Neural progenitor cell (in vitro differentiated cells): ENCODE measurements around the gene PPA1. TPM values are rescaled to one million over a fixed set of nuclear protein-coding genes. Genes with fewer than 3 reads are reported as not detected.

Experiments used
- DNase-seq: peaks from one replicate; pipeline ENCODE4 v3.0.0-alpha.2; 2016; ENCODE audit warnings: low spot score
- H2AFZ ChIP-seq: fragments of 200-600 bp; sonication (generic); replicated peaks from 2 replicates; pipeline ENCODE4 v1.6.1; 2016; ENCODE audit warnings: antibody characterized with exemption
- H3F3A ChIP-seq: fragments of 200-600 bp; sonication (generic); 2 replicates; pipeline ENCODE4 v1.6.1; 2016; ENCODE audit warnings: antibody characterized with exemption, low read depth
- H3K27ac ChIP-seq: fragments of 200-600 bp; sonication (generic); 2 replicates; pipeline ENCODE4 v1.5.1; 2016; ENCODE audit warnings: mild to moderate bottlenecking
- H3K27me3 ChIP-seq: fragments of 200-600 bp; sonication (generic); 2 replicates; pipeline ENCODE4 v1.6.1; 2016; ENCODE audit warnings: mild to moderate bottlenecking, moderate library complexity
- H3K36me3 ChIP-seq: fragments of 200-600 bp; sonication (generic); 2 replicates; pipeline ENCODE4 v1.5.1; 2016
- H3K4me1 ChIP-seq: fragments of 200-600 bp; sonication (generic); 2 replicates; pipeline ENCODE4 v1.6.1; 2016; ENCODE audit warnings: mixed run types
- H3K4me2 ChIP-seq: fragments of 200-600 bp; sonication (generic); 2 replicates; pipeline ENCODE4 v1.6.1; 2016
- H3K4me3 ChIP-seq: fragments of 200-600 bp; sonication (generic); 2 replicates; pipeline ENCODE4 v1.5.1; 2016
- H3K79me2 ChIP-seq: fragments of 200-600 bp; sonication (generic); 2 replicates; pipeline ENCODE4 v1.6.1; 2016; ENCODE audit warnings: low read depth
- H3K9ac ChIP-seq: fragments of 200-600 bp; sonication (generic); 2 replicates; pipeline ENCODE4 v1.6.1; 2016
- H3K9me3 ChIP-seq: fragments of 200-600 bp; sonication (generic); 2 replicates; pipeline ENCODE4 v1.5.1; 2016; ENCODE audit warnings: low read depth
- H4K20me1 ChIP-seq: fragments of 200-600 bp; sonication (generic); 2 replicates; pipeline ENCODE4 v1.6.1; 2016; ENCODE audit warnings: low read depth
- H3K27ac Mint-ChIP-seq: 3 replicates; pipeline ENCODE4 v1.8.0; 2021; ENCODE audit warnings: mixed read lengths
- H3K27me3 Mint-ChIP-seq: 2 replicates; pipeline ENCODE4 v1.8.0; 2022; ENCODE audit warnings: low read depth, mild to moderate bottlenecking, inconsistent platforms, moderate library complexity, mixed read lengths; ENCODE audit not compliant: insufficient read depth
- H3K36me3 Mint-ChIP-seq: 3 replicates; pipeline ENCODE4 v1.8.0; 2021; ENCODE audit warnings: mixed read lengths
- H3K4me1 Mint-ChIP-seq: 3 replicates; pipeline ENCODE4 v1.8.0; 2021; ENCODE audit warnings: mixed read lengths
- H3K4me3 Mint-ChIP-seq: 3 replicates; pipeline ENCODE4 v1.8.0; 2021; ENCODE audit warnings: mild to moderate bottlenecking, moderate library complexity, mixed read lengths
- H3K9me3 Mint-ChIP-seq: 3 replicates; pipeline ENCODE4 v1.8.0; 2020; ENCODE audit warnings: mixed read lengths
- CTCF ChIP-seq: fragments of 200-600 bp; sonication (generic); IDR thresholded peaks from 2 replicates; pipeline ENCODE4 v1.5.1; 2017; ENCODE audit warnings: antibody characterized with exemption, mild to moderate bottlenecking
- EZH2 ChIP-seq: fragments of 200-600 bp; sonication (generic); IDR thresholded peaks from 2 replicates; pipeline ENCODE4 v1.6.1; 2017; ENCODE audit warnings: antibody characterized with exemption, mild to moderate bottlenecking, moderate library complexity
- EZH2phosphoT487 ChIP-seq: fragments of 200-600 bp; sonication (generic); IDR thresholded peaks from 2 replicates; pipeline ENCODE4 v1.6.1; 2017; ENCODE audit warnings: antibody characterized with exemption
- total RNA-seq: library from RNA; depleted of rRNA; stranded (reverse); fragments of >200 nt; gene quantifications from 2 replicates; pipeline ENCODE4 v1.2.3, GENCODE V29; 2015; ENCODE audit warnings: low replicate concordance

Gene PPA1
- total RNA-seq, 1 donor from 2014 or later, result 203 TPM

- no peaks in the 10 kb centered on the region for H3K36me3 ChIP-seq
- Mint-ChIP-seq H3K4me3 (no peak overlapping the region), H3K36me3 (no peaks in the 10 kb centered on the region), H3K4me1 (peaks cover 5% of the 10 kb centered on the region), H3K27me3 (peaks cover 2% of the 10 kb centered on the region), H3K27ac (no peak overlapping the region), H3K9me3 (peaks cover 5% of the 10 kb centered on the region)
- H3F3A ChIP-seq, result no peaks in the 10 kb centered on the region
- TF ChIP-seq EZH2, result no peak
- no peak for TF ChIP-seq CTCF
- TF ChIP-seq EZH2phosphoT487, result no peak
- H3K27ac ChIP-seq, result no peak overlapping the region
- H3K9ac ChIP-seq, result no peak overlapping the region
- no peaks in the 10 kb centered on the region for H4K20me1 ChIP-seq
- no peaks in the 10 kb centered on the region for H3K27me3 ChIP-seq
- no peak overlapping the region for H3K4me2 ChIP-seq
- DNase-seq, result no peak
- no peaks in the 10 kb centered on the region for H3K9me3 ChIP-seq
- no peak overlapping the region for H3K4me3 ChIP-seq
- no peak overlapping the region for H2AFZ ChIP-seq
- H3K79me2 ChIP-seq, result no peaks in the 10 kb centered on the region
- no peaks in the 10 kb centered on the region for H3K4me1 ChIP-seq
Observed at GRCh38 chr10:70254778-70255328, 21.6 kb upstream of the PPA1 start.

- peaks cover 2% of the 10 kb centered on the region for H3K27me3 Mint-ChIP-seq
- DNase-seq, result no peak
- Histone ChIP-seq H3K4me2 (no peak overlapping the region), H3K79me2 (no peaks in the 10 kb centered on the region), H3K36me3 (no peaks in the 10 kb centered on the region), H2AFZ (peak overlapping the region; percentile 65), H3K27ac (no peak overlapping the region), H3K9ac (no peak overlapping the region), H3K4me1 (no peaks in the 10 kb centered on the region), H3F3A (no peaks in the 10 kb centered on the region), H4K20me1 (no peaks in the 10 kb centered on the region), H3K4me3 (no peak overlapping the region), H3K9me3 (no peaks in the 10 kb centered on the region), H3K27me3 (no peaks in the 10 kb centered on the region)
- H3K36me3 Mint-ChIP-seq, result no peaks in the 10 kb centered on the region
- TF ChIP-seq EZH2 (no peak), EZH2phosphoT487 (no peak), CTCF (no peak)
- H3K27ac Mint-ChIP-seq, result no peak overlapping the region
- H3K4me3 Mint-ChIP-seq, result no peak overlapping the region
- peaks cover 5% of the 10 kb centered on the region for H3K9me3 Mint-ChIP-seq
- peaks cover 5% of the 10 kb centered on the region for H3K4me1 Mint-ChIP-seq
Observed at GRCh38 chr10:70253878-70254765, 20.9 kb upstream of the PPA1 start.

GRCh38 chr10:70250961-70251680 lies 17.9 kb upstream of the PPA1 start:
- H3K27ac Mint-ChIP-seq, result no peak overlapping the region
- Histone ChIP-seq H3K4me1 (no peaks in the 10 kb centered on the region), H3K27ac (no peak overlapping the region), H3K9me3 (no peaks in the 10 kb centered on the region), H4K20me1 (no peaks in the 10 kb centered on the region), H3K27me3 (peaks cover 4% of the 10 kb centered on the region), H3K4me3 (no peak overlapping the region), H3K36me3 (no peaks in the 10 kb centered on the region), H3F3A (no peaks in the 10 kb centered on the region), H3K9ac (no peak overlapping the region), H2AFZ (no peak overlapping the region), H3K79me2 (no peaks in the 10 kb centered on the region), H3K4me2 (no peak overlapping the region)
- DNase-seq, result no peak
- TF ChIP-seq CTCF (no peak), EZH2 (no peak), EZH2phosphoT487 (no peak)
- H3K36me3 Mint-ChIP-seq, result no peaks in the 10 kb centered on the region
- peaks cover 5% of the 10 kb centered on the region for H3K4me1 Mint-ChIP-seq
- H3K9me3 Mint-ChIP-seq, result peaks cover 3% of the 10 kb centered on the region
- H3K4me3 Mint-ChIP-seq, result no peak overlapping the region
- H3K27me3 Mint-ChIP-seq, result peaks cover 6% of the 10 kb centered on the region
